ENCODE results near the gene NSF. TPM values are rescaled to one million over a fixed set of nuclear protein-coding genes. Genes with fewer than 3 reads are reported as not detected.

The NSF gene
- total and polyA plus RNA-seq, 7 donors, result 15.0 to 41.8 (median 30.0) TPM

DNA sequence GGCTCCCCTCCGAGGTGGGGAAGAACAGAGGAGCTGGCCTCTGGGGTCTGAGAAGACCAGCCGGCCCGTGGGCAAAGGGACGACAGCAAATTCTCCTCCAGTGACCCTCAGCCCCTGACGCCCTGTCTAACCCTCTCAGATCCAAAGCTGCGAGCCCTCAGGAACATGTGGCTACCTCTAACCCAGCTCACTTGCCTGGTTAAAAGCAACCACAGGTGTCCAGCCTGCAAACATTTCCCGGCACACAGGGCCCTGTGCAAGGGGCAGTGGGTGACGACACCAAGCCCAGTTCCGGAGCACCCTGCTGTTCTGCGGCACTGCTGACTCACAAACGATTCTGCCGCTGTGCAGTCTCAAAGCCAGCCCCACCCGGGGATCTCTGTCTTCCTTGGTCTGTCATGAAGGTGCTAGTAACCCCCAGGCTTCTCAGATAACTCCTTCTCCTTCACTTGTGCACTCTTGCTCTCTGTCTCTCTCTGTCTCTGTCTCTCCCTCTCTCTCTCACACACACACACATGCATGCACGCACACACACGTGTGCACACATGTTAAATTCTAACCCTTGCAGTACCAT, 205.0 kb downstream of the NSF start:
- intact Hi-C loops (cut with DNase I), result no loop called here
- H3K4me3 ChIP-seq, result no peak overlapping the region
- H3K27me3 ChIP-seq, result peaks cover 0 to 36% (median 19%) of the 10 kb centered on the region in 3 donors
- H3K36me3 ChIP-seq, result no peaks in the 10 kb centered on the region
- 72 to 76% methylated on average over 15 of the region's 15 CpGs for WGBS, 2 donors
- no peak for DNase-seq
- H3K9me3 ChIP-seq, result no peaks in the 10 kb centered on the region
- no peaks in the 10 kb centered on the region for H3K4me1 ChIP-seq
- H3K27ac ChIP-seq, result no peak overlapping the region
- TF ChIP-seq EP300 (IDR thresholded peaks at IDR 0.05), result no peak
- no peak for TF ChIP-seq POLR2AphosphoS5 (IDR thresholded peaks at IDR 0.05)

DNA sequence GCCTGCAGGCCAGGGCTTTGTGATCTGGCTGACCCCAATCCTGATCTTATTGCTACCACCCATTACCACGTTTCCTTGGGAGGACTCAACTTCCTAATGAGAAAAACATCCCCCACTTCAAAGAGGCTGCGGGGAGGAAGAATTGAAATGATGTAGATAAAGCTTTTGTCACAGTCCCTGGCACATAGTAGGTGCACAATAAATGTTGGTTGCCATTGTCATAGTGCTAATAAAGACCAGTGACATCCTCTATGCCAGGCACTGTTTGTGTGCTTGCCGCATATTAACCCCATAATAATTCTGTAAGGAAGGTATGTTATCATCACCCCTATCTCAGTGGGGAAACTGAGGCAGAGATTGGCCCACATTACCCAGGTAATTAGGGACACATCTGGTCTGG, 205.6 kb downstream of the NSF start:
- H3K36me3 ChIP-seq, result no peaks in the 10 kb centered on the region
- peaks cover 0 to 36% (median 18%) of the 10 kb centered on the region in 3 donors for H3K27me3 ChIP-seq
- TF ChIP-seq, protein P1, sequence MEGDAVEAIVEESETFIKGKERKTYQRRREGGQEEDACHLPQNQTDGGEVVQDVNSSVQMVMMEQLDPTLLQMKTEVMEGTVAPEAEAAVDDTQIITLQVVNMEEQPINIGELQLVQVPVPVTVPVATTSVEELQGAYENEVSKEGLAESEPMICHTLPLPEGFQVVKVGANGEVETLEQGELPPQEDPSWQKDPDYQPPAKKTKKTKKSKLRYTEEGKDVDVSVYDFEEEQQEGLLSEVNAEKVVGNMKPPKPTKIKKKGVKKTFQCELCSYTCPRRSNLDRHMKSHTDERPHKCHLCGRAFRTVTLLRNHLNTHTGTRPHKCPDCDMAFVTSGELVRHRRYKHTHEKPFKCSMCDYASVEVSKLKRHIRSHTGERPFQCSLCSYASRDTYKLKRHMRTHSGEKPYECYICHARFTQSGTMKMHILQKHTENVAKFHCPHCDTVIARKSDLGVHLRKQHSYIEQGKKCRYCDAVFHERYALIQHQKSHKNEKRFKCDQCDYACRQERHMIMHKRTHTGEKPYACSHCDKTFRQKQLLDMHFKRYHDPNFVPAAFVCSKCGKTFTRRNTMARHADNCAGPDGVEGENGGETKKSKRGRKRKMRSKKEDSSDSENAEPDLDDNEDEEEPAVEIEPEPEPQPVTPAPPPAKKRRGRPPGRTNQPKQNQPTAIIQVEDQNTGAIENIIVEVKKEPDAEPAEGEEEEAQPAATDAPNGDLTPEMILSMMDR (IDR thresholded peaks at IDR 0.05), result no peak
- TF ChIP-seq POLR2A (IDR thresholded peaks at IDR 0.05), result no peak
- no peak for TF ChIP-seq POLR2AphosphoS5 (IDR thresholded peaks at IDR 0.05)
- no peak for TF ChIP-seq EP300 (IDR thresholded peaks at IDR 0.05)
- DNase-seq, result no peak
- 56 to 71% methylated on average over 3 of the region's 3 CpGs for WGBS, 2 donors
- no peaks in the 10 kb centered on the region for H3K9me3 ChIP-seq
- intact Hi-C loops (cut with DNase I), result no loop called here
- no peaks in the 10 kb centered on the region for H3K4me1 ChIP-seq
- H3K4me3 ChIP-seq, result no peak overlapping the region
- no peak overlapping the region for H3K27ac ChIP-seq

DNA sequence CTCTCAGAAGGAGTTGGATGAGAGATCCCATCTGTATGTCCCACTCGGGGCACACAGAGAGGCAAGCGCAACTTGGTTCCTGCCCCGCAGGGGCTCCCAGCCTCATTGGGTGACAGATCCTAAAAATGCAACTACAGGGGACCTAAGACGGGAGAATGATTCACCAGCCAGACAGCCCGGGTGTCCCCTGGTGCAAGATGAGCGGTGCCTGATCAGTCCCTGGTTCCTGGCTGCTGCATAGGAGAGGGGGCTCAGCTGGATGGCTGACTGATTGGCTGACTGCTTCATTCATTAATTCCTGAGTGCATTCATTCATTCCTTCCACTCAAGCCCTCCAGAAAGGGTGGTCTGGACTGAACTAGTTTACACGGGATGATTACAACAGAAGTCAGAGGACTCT, 206.1 kb downstream of the NSF start:
- H3K9me3 ChIP-seq, result no peaks in the 10 kb centered on the region
- intact Hi-C loops (cut with DNase I), result no loop called here
- H3K27ac ChIP-seq, result no peak overlapping the region
- peaks cover 0 to 32% (median 14%) of the 10 kb centered on the region in 3 donors for H3K27me3 ChIP-seq
- H3K4me3 ChIP-seq, result no peak overlapping the region
- no peaks in the 10 kb centered on the region for H3K4me1 ChIP-seq
- 71 to 83% methylated on average over 7 of the region's 7 CpGs for WGBS, 2 donors
- no peak for DNase-seq
- no peaks in the 10 kb centered on the region for H3K36me3 ChIP-seq
- TF ChIP-seq POLR2A (IDR thresholded peaks at IDR 0.05), result no peak
- TF ChIP-seq, protein P1 (IDR thresholded peaks at IDR 0.05), result no peak
- no peak for TF ChIP-seq POLR2AphosphoS5 (IDR thresholded peaks at IDR 0.05)

DNA sequence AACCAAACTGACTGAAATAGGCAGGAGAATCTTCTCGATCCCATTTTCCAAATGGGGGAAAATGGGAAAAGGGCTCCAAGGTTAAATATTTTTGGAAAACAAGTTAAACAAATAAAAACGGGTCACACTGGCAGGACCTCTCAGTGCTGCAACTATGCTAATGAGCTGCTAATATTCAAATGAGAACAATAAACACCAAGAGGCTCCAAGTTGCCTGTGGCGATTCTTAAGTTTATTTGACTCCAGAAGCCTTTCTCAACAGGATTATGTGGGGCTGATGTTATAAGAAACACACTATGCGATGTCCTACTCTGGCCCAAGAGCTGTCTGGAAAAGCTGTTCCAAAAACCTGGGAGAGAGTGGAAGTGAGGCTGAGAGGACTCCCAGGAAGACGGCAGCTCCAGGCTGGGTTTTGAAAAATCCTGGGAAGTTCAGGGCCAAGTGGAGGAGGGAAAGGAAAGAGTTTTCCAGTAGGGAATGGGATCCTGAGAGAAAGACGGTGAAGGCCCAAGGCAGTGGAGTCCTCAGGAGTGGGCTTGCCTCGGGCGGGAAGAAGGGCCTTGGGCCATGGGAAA, 206.6 kb downstream of the NSF start:
- Histone ChIP-seq H3K36me3 (no peaks in the 10 kb centered on the region), H3K9me3 (no peaks in the 10 kb centered on the region), H3K27me3 (peaks cover 0 to 29% (median 12%) of the 10 kb centered on the region in 3 donors), H3K27ac (no peak overlapping the region), H3K4me3 (no peak overlapping the region), H3K4me1 (no peaks in the 10 kb centered on the region)
- TF ChIP-seq POLR2AphosphoS5 (IDR thresholded peaks at IDR 0.05) (no peak), POLR2A (IDR thresholded peaks at IDR 0.05) (no peak), EP300 (IDR thresholded peaks at IDR 0.05) (no peak)
- TF ChIP-seq, protein P1 (IDR thresholded peaks at IDR 0.05), result no peak
- intact Hi-C loops (cut with DNase I), result no loop called here
- WGBS, 2 donors, result 64 to 75% methylated on average over 8 of the region's 8 CpGs
- DNase-seq, result no peak

DNA sequence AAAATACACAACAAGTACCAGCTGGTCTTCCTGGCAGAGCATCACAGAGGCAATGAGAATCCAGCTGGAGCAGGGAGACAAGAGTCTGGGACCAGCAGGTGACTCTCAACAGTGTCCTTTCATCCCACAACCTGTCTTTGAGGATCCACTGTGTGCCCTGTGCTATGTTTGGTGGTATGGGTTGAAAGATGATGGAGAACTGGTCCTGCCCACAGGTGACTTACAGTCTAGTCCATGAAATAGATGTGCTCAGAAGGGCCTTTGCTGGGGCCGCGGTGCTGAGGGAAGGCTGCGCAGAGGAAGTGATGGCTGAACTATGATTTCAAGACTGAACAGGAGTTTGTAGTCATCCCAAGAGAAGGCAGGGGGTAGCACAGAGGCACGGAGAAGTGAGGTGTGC, 210.1 kb downstream of the NSF start:
- Histone ChIP-seq H3K27ac (no peak overlapping the region), H3K4me3 (no peak overlapping the region), H3K27me3 (peaks cover 0 to 8% (median 3%) of the 10 kb centered on the region in 3 donors), H3K4me1 (no peaks in the 10 kb centered on the region), H3K36me3 (no peaks in the 10 kb centered on the region), H3K9me3 (no peaks in the 10 kb centered on the region)
- 97 to 98% methylated on average over 4 of the region's 4 CpGs for WGBS, 2 donors
- no peak for DNase-seq
- intact Hi-C loops (cut with DNase I), result no loop called here
- TF ChIP-seq EP300 (IDR thresholded peaks at IDR 0.05) (no peak), POLR2AphosphoS5 (IDR thresholded peaks at IDR 0.05) (no peak), POLR2A (IDR thresholded peaks at IDR 0.05) (no peak)
- TF ChIP-seq, protein P1 (IDR thresholded peaks at IDR 0.05), result no peak
